Measurements from ENCODE around the gene TCF3.

Gene TCF3

DNA sequence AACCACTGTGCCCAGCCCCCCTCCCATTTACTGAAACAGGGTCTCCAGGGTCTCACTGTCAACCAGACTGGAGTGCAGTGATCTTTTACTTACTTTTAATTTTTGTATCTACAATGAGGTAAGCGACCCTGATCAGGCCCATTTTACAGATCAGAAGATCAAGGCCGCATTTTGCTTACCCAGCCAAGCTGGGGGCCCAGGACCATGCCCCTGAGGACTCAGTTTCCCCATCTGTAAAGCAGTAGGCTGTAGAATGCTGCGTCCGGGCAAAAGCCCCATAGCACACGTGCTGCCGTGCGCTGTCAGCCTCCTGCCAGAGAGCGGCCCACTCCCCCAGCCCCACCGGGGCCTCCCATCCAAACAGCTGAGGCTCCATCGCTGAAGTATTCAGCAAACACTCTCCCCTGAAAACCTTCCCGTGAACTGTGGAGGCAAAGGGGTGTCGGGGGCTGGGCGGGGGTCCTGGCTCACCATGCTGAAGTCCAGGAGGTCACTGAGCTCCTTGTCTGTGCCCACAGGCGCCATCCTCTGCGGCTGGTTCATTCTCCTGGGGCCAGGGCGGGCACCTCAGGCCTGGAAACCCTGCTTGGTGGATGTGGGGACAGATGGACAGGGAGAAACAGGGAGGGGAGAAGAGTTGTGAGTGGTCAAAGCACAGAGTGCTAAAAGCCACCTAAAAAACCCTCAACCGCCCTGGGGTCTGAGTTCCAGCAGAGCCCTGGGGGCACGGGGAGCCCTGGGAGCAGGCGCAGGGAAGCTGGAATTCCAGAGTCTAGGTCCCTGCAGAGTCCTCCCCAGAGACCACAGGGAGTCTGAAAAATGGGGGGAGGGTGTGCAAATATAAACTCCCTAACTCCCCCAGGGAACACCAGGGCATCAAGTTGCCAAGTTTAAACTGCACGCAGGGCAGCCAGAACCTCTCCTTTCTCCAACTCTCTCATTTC is 2.4 kb downstream of the TCF3 start:
- Histone ChIP-seq H3K4me3 (peak overlapping the region; percentile 90), H3K27ac (peak overlapping the region; percentile 1 to 99)
- TF ChIP-seq, protein P1, sequence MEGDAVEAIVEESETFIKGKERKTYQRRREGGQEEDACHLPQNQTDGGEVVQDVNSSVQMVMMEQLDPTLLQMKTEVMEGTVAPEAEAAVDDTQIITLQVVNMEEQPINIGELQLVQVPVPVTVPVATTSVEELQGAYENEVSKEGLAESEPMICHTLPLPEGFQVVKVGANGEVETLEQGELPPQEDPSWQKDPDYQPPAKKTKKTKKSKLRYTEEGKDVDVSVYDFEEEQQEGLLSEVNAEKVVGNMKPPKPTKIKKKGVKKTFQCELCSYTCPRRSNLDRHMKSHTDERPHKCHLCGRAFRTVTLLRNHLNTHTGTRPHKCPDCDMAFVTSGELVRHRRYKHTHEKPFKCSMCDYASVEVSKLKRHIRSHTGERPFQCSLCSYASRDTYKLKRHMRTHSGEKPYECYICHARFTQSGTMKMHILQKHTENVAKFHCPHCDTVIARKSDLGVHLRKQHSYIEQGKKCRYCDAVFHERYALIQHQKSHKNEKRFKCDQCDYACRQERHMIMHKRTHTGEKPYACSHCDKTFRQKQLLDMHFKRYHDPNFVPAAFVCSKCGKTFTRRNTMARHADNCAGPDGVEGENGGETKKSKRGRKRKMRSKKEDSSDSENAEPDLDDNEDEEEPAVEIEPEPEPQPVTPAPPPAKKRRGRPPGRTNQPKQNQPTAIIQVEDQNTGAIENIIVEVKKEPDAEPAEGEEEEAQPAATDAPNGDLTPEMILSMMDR (IDR thresholded peaks at IDR 0.05): no peak
- no peak for DNase-seq (ENCODE audit: low spot score)

- TF ChIP-seq, protein P1 (IDR thresholded peaks at IDR 0.05): no peak
- no peak overlapping the region for H3K4me3 ChIP-seq
- H3K27ac ChIP-seq: no peak overlapping the region
- DNase-seq (ENCODE audit: low spot score): no peak
Measured at GRCh38 chr19:1648920-1649541, 3.4 kb downstream of the TCF3 start.

GRCh38 chr19:1648459-1648849 is 4.0 kb downstream of the TCF3 start:
- no peak for DNase-seq (ENCODE audit: low spot score)
- Histone ChIP-seq H3K4me3 (no peak overlapping the region), H3K27ac (no peak overlapping the region)
- TF ChIP-seq, protein P1 (IDR thresholded peaks at IDR 0.05): no peak

DNA sequence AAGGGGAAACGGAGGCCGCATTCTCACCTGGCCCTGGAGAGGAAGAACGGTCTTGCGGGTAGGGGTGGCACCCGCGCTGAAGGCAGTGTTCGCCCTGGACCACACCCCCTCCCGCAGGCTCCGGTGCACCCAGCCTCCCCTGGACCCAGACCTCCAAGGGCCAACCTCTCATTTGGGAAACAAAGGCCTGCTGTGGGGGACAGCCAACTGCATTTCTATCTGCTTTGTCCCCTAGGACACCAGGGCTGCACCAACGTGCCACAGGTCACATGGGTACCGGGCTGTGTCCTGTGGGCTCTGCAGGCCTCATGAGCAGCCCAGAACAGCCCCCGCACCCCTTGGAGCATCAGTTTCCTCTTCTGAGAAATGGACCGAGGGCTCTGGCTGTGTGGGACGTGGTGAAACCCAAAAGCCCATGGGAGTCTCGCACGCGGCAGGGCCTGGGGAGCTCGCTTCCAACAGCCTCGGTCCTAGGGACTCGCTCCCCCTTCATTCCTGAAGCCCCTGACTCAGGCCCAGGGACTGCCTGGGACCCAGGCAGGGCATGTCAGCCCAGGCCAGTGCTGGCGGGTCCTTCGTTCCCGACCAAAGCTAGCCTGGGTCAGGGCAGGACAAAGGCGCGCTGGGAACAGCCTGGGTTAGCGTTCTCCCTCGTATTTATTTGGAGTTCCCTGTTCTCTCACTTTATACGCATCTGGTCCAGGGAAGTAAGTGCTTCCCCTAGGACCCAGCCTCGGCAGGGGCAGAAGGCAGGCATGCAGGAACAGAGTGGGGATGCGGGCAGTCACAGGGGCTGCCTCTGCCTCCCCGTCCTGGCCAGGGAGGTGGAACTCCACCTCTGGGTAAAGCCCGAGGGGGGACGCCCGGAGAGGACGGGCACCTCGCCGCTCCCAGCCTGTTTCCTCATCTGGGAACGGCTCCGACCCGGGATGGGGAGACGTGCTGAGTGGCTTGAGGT is 4.6 kb downstream of the TCF3 start:
- no peak overlapping the region for H3K4me3 ChIP-seq
- H3K27ac ChIP-seq: no peak overlapping the region

DNA sequence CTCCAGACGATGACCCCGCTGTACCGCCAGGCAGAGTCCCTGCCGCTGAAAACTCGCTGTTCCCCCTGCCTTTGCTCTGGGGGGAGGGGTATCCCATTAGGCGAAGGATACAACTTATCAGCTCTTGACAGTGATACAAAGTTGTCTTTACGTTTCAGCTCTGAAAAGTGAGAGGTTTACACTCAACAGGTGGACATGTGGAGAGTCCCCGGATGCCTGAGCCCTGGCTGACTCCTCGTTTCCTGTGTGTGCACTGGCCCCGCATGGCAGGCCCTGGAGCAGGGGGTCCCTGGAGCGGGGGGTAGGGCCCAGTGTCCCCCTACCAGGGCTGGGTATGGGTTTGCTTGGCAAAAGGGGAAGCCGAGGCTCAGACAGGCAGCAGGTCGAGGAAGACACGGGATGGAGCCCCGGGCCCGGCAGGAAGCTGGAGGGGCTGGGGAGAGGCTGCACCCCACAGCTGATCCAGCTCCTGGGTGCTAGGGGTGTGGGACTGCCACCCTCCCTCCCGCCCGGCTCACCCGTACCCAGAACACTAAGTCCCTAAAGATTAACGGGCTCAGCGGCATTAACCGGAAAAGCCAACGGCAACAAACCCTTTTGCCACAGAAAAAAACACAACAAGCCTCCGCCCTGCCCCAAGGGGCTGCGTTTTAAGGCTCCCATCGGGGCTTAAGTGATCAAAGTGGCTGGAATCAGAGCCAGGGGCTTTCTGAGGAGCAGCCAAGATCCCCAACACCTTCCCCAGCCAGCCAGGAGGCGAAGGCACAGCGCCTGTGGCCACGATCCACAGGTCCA is 5.6 kb downstream of the TCF3 start:
- Histone ChIP-seq H3K4me3 (no peak overlapping the region), H3K27ac (no peak overlapping the region)
- TF ChIP-seq, protein P1 (IDR thresholded peaks at IDR 0.05): no peak
- no peak for DNase-seq (ENCODE audit: low spot score)

More for the DNA sequence above, 4.6 kb downstream of the TCF3 start:
- DNase-seq (ENCODE audit: low spot score): no peak
- TF ChIP-seq, protein P1 (IDR thresholded peaks at IDR 0.05): no peak

- Histone ChIP-seq H3K27ac (no peak overlapping the region), H3K4me3 (no peak overlapping the region)
- TF ChIP-seq, protein P1 (IDR thresholded peaks at IDR 0.05): no peak
- no peak for DNase-seq (ENCODE audit: low spot score)
Measured at GRCh38 chr19:1646149-1646548, 6.3 kb downstream of the TCF3 start.
